ENCODE measurements around the gene GOLM1. TPM values are rescaled to one million over a fixed set of nuclear protein-coding genes. Genes with fewer than 3 reads are reported as not detected.
"Not testable (repeated sequence)": the region's sequence is repeated elsewhere in the genome, so short reads cannot be mapped to it uniquely, and the experiment has no call there.

The GOLM1 gene
- 48.3 and 51.8 TPM in 2 replicates for polyA plus RNA-seq (2013)

GRCh38 chr9:86098824-86099700, at the start of gene GOLM1:
Gene GOLM1 (minus strand): TSS chr9:86099558. CDS start chr9:86079320, 20,238 bp downstream.
- H2AFZ ChIP-seq (ENCODE audit: insufficient read depth, low read length, poor library complexity), result peak within 1 kb of the TSS; percentile 82
- H3K4me3 ChIP-seq (ENCODE audit: low read depth, low read length), result peak within 1 kb of the TSS; percentile 89
- H3K9me3 ChIP-seq (ENCODE audit: insufficient read depth, low read depth, low read length), result no peaks in the 10 kb centered on the region
- H2BK120ac ChIP-seq (ENCODE audit: insufficient read depth, low read length, poor library complexity), result peak within 1 kb of the TSS; percentile 92
- H2AK5ac ChIP-seq (ENCODE audit: low read length), result no peak within 1 kb of the TSS
- H3K79me2 ChIP-seq (ENCODE audit: control insufficient read depth, insufficient read depth, low read length, poor library complexity), result peaks cover 14% of the 10 kb centered on the region
- peak within 1 kb of the TSS; percentile 84 for H3K9ac ChIP-seq (ENCODE audit: low read length)
- peak; percentile 41 to 79 for DNase-seq
- H4K12ac ChIP-seq (ENCODE audit: low read depth, low read length), result peak within 1 kb of the TSS; percentile 75
- H3K79me1 ChIP-seq (ENCODE audit: low read length), result peaks cover 7% of the 10 kb centered on the region
- H3K36me3 ChIP-seq (ENCODE audit: control insufficient read depth in 1 of 2, insufficient read depth in 2 of 2, low read length in 2 of 2), result no peaks in the 10 kb centered on the region
- no CpG with 5 or more reads among the region's 125 CpGs for WGBS (ENCODE audit: extremely low coverage, insufficient coverage, insufficient read length)
- H2BK12ac ChIP-seq (ENCODE audit: low read length), result peak within 1 kb of the TSS; percentile 15
- peak within 1 kb of the TSS; percentile 87 for H3K14ac ChIP-seq (ENCODE audit: low read length)
- peak within 1 kb of the TSS; percentile 82 for H4K91ac ChIP-seq (ENCODE audit: low read depth, low read length)
- H3K23ac ChIP-seq (ENCODE audit: low read length), result no peak within 1 kb of the TSS
- H4K8ac ChIP-seq (ENCODE audit: low read depth, low read length), result peak within 1 kb of the TSS; percentile 75
- peak within 1 kb of the TSS; percentile 51 for H3K27ac ChIP-seq (ENCODE audit: low read depth, low read length)
- peaks cover 5 to 10% of the 10 kb centered on the region in 2 experiments for H3K4me1 ChIP-seq (ENCODE audit: control insufficient read depth in 1 of 2, insufficient read depth in 2 of 2, low read length in 2 of 2)
- H2BK5ac ChIP-seq (ENCODE audit: low read depth, low read length, poor library complexity), result peak within 1 kb of the TSS; percentile 78
- H3K27me3 ChIP-seq (ENCODE audit: insufficient read depth, low read length), result no peaks in the 10 kb centered on the region
- H3K4ac ChIP-seq (ENCODE audit: low read depth, low read length), result peak within 1 kb of the TSS; percentile 73
- H3K18ac ChIP-seq (ENCODE audit: low read length), result peak within 1 kb of the TSS; percentile 95
- peak within 1 kb of the TSS; percentile 83 for H3K4me2 ChIP-seq (ENCODE audit: low read length)

- not testable (repeated sequence) for H3K27me3 ChIP-seq (ENCODE audit: insufficient read depth, low read length); H3K23ac ChIP-seq (ENCODE audit: low read length); H3K14ac ChIP-seq (ENCODE audit: low read length); H4K91ac ChIP-seq (ENCODE audit: low read depth, low read length); H3K79me1 ChIP-seq (ENCODE audit: low read length); DNase-seq; H3K4ac ChIP-seq (ENCODE audit: low read depth, low read length); H3K18ac ChIP-seq (ENCODE audit: low read length); H3K4me1 ChIP-seq (ENCODE audit: control insufficient read depth in 1 of 2, insufficient read depth in 2 of 2, low read length in 2 of 2); H2BK5ac ChIP-seq (ENCODE audit: low read depth, low read length, poor library complexity); H2AFZ ChIP-seq (ENCODE audit: insufficient read depth, low read length, poor library complexity); H3K79me2 ChIP-seq (ENCODE audit: control insufficient read depth, insufficient read depth, low read length, poor library complexity); H3K9me3 ChIP-seq (ENCODE audit: insufficient read depth, low read depth, low read length); H3K4me3 ChIP-seq (ENCODE audit: low read depth, low read length); H2BK120ac ChIP-seq (ENCODE audit: insufficient read depth, low read length, poor library complexity); H3K27ac ChIP-seq (ENCODE audit: low read depth, low read length); H3K36me3 ChIP-seq (ENCODE audit: control insufficient read depth in 1 of 2, insufficient read depth in 2 of 2, low read length in 2 of 2); H4K8ac ChIP-seq (ENCODE audit: low read depth, low read length); H4K12ac ChIP-seq (ENCODE audit: low read depth, low read length); H3K9ac ChIP-seq (ENCODE audit: low read length); H2BK12ac ChIP-seq (ENCODE audit: low read length); H3K4me2 ChIP-seq (ENCODE audit: low read length); H2AK5ac ChIP-seq (ENCODE audit: low read length)
- WGBS (ENCODE audit: extremely low coverage, insufficient coverage, insufficient read length), result no CpG with 5 or more reads among the region's 4 CpGs
These were observed 47.3 kb upstream of the GOLM1 start for GRCh38 chr9:86146671-86147070.

GRCh38 chr9:86145960-86146359, 46.6 kb upstream of the GOLM1 start:
- H3K4me2 ChIP-seq (ENCODE audit: low read length); H4K91ac ChIP-seq (ENCODE audit: low read depth, low read length); H3K18ac ChIP-seq (ENCODE audit: low read length); H3K27me3 ChIP-seq (ENCODE audit: insufficient read depth, low read length); H3K9ac ChIP-seq (ENCODE audit: low read length); H2BK5ac ChIP-seq (ENCODE audit: low read depth, low read length, poor library complexity); H2AK5ac ChIP-seq (ENCODE audit: low read length); H3K4ac ChIP-seq (ENCODE audit: low read depth, low read length); H3K23ac ChIP-seq (ENCODE audit: low read length); H2AFZ ChIP-seq (ENCODE audit: insufficient read depth, low read length, poor library complexity); H4K12ac ChIP-seq (ENCODE audit: low read depth, low read length); H3K79me2 ChIP-seq (ENCODE audit: control insufficient read depth, insufficient read depth, low read length, poor library complexity); H3K4me3 ChIP-seq (ENCODE audit: low read depth, low read length); H3K36me3 ChIP-seq (ENCODE audit: control insufficient read depth in 1 of 2, insufficient read depth in 2 of 2, low read length in 2 of 2); H3K4me1 ChIP-seq (ENCODE audit: control insufficient read depth in 1 of 2, insufficient read depth in 2 of 2, low read length in 2 of 2); H4K8ac ChIP-seq (ENCODE audit: low read depth, low read length); H3K9me3 ChIP-seq (ENCODE audit: insufficient read depth, low read depth, low read length); H2BK120ac ChIP-seq (ENCODE audit: insufficient read depth, low read length, poor library complexity); H3K79me1 ChIP-seq (ENCODE audit: low read length); H3K14ac ChIP-seq (ENCODE audit: low read length); H2BK12ac ChIP-seq (ENCODE audit: low read length); DNase-seq; H3K27ac ChIP-seq (ENCODE audit: low read depth, low read length): not testable (repeated sequence)
- no CpG with 5 or more reads among the region's 1 CpG for WGBS (ENCODE audit: extremely low coverage, insufficient coverage, insufficient read length)

- Histone ChIP-seq H2BK5ac (ENCODE audit: low read depth, low read length, poor library complexity) (no peak overlapping the region), H2BK12ac (ENCODE audit: low read length) (no peak overlapping the region), H2AK5ac (ENCODE audit: low read length) (no peak overlapping the region), H3K18ac (ENCODE audit: low read length) (no peak overlapping the region), H2BK120ac (ENCODE audit: insufficient read depth, low read length, poor library complexity) (no peak overlapping the region), H3K79me2 (ENCODE audit: control insufficient read depth, insufficient read depth, low read length, poor library complexity) (peaks cover 2% of the 10 kb centered on the region), H3K27me3 (ENCODE audit: insufficient read depth, low read length) (no peaks in the 10 kb centered on the region), H3K23ac (ENCODE audit: low read length) (no peak overlapping the region), H4K12ac (ENCODE audit: low read depth, low read length) (no peak overlapping the region), H3K79me1 (ENCODE audit: low read length) (peaks cover 7% of the 10 kb centered on the region), H3K4me2 (ENCODE audit: low read length) (no peak overlapping the region), H4K91ac (ENCODE audit: low read depth, low read length) (no peak overlapping the region), H3K36me3 (ENCODE audit: control insufficient read depth in 1 of 2, insufficient read depth in 2 of 2, low read length in 2 of 2) (peaks cover 0 to 2% of the 10 kb centered on the region in 2 experiments), H3K4ac (ENCODE audit: low read depth, low read length) (no peak overlapping the region), H3K9ac (ENCODE audit: low read length) (no peak overlapping the region), H3K9me3 (ENCODE audit: insufficient read depth, low read depth, low read length) (peaks cover 3% of the 10 kb centered on the region), H4K8ac (ENCODE audit: low read depth, low read length) (no peak overlapping the region), H2AFZ (ENCODE audit: insufficient read depth, low read length, poor library complexity) (no peak overlapping the region), H3K14ac (ENCODE audit: low read length) (no peak overlapping the region), H3K4me1 (ENCODE audit: control insufficient read depth in 1 of 2, insufficient read depth in 2 of 2, low read length in 2 of 2) (peaks cover 2% of the 10 kb centered on the region in 2 experiments), H3K4me3 (ENCODE audit: low read depth, low read length) (no peak overlapping the region), H3K27ac (ENCODE audit: low read depth, low read length) (no peak overlapping the region)
- no CpG with 5 or more reads among the region's 2 CpGs for WGBS (ENCODE audit: extremely low coverage, insufficient coverage, insufficient read length)
- DNase-seq, result no peak
These were observed 43.6 kb upstream of the GOLM1 start for GRCh38 chr9:86142973-86143372.

All from trophoblast cell (in vitro differentiated cells and primary cell).